CD14-positive monocyte (primary cell): ENCODE results near the gene MAP2K5. TPM values are rescaled to one million over a fixed set of nuclear protein-coding genes. Genes with fewer than 3 reads are reported as not detected.

Experiments
- DNase-seq, 3 donors: peaks; one replicate each; pipeline ENCODE4 v3.0.0-alpha.2; 2011 to 2022
- H2AFZ ChIP-seq: 2 replicates; pipeline ENCODE4 v1.6.0; 2012; ENCODE audit warnings: mild to moderate bottlenecking, low read depth, low read length, inconsistent platforms; ENCODE audit not compliant: insufficient read depth, poor library complexity, severe bottlenecking
- H3K27ac ChIP-seq, 2 donors: 1 replicate in 1 of 2; 2 replicates in 1 of 2; pipeline ENCODE4 v1.5.1; 2012 to 2013; ENCODE audit warnings: low read length in 2 of 2, control low read depth in 1 of 2, inconsistent platforms in 1 of 2, low read depth in 1 of 2, mild to moderate bottlenecking in 1 of 2
- H3K27me3 ChIP-seq, 2 donors: one replicate each; pipeline versions ENCODE4 v1.6.0 to v1.6.1; 2011 to 2013; ENCODE audit warnings: low read length in 2 of 2; ENCODE audit not compliant: control insufficient read depth in 2 of 2, insufficient read depth in 2 of 2
- H3K36me3 ChIP-seq, 2 donors: replicated peaks in 1 of 2; 1 replicate in 1 of 2; 2 replicates in 1 of 2; pipeline versions ENCODE4 v1.5.1 to v1.6.1; 2012 to 2013; ENCODE audit warnings: low read length in 2 of 2, control low read depth in 1 of 2, inconsistent platforms in 1 of 2, mild to moderate bottlenecking in 1 of 2; ENCODE audit not compliant: insufficient read depth in 2 of 2, control insufficient read depth in 1 of 2
- H3K4me1 ChIP-seq, 2 donors: 1 replicate in 1 of 2; 2 replicates in 1 of 2; pipeline versions ENCODE4 v1.5.1 to v1.6.1; 2012 to 2013; ENCODE audit warnings: low read length in 2 of 2, control low read depth in 1 of 2, inconsistent platforms in 1 of 2, mild to moderate bottlenecking in 1 of 2, moderate library complexity in 1 of 2; ENCODE audit not compliant: insufficient read depth in 2 of 2, control insufficient read depth in 1 of 2
- H3K4me2 ChIP-seq: replicated peaks from 2 replicates; pipeline ENCODE3; 2012; ENCODE audit warnings: low read length, moderate library complexity, mild to moderate bottlenecking; ENCODE audit not compliant: poor library complexity, severe bottlenecking; ENCODE audit errors: extremely low read depth
- H3K4me3 ChIP-seq, 3 experiments: fragments of 200-600 bp in 1 of 3; sonication (generic) in 1 of 3; replicated peaks in 1 of 3; 1 replicate in 2 of 3; 2 replicates in 1 of 3; pipeline ENCODE4 v1.5.1; 2011 to 2013; ENCODE audit warnings: low read length in 3 of 3, mild to moderate bottlenecking in 3 of 3, control low read depth in 2 of 3, low read depth in 2 of 3, inconsistent platforms in 1 of 3, moderate library complexity in 1 of 3
- H3K79me2 ChIP-seq: 2 replicates; pipeline ENCODE4 v1.6.0; 2012; ENCODE audit warnings: mild to moderate bottlenecking, control low read depth, inconsistent platforms, low read length, moderate library complexity; ENCODE audit not compliant: insufficient read depth
- H3K9ac ChIP-seq: 2 replicates; pipeline ENCODE4 v1.6.0; 2017; ENCODE audit warnings: low read length, mild to moderate bottlenecking; ENCODE audit not compliant: insufficient read depth, poor library complexity, severe bottlenecking
- H3K9me3 ChIP-seq, 2 donors: replicated peaks in 1 of 2; 1 replicate in 1 of 2; 2 replicates in 1 of 2; pipeline versions ENCODE4 v1.5.1 to v1.6.1; 2012 to 2013; ENCODE audit warnings: low read length in 2 of 2, control low read depth in 1 of 2; ENCODE audit not compliant: control insufficient read depth in 1 of 2, insufficient read depth in 1 of 2
- H4K20me1 ChIP-seq: 2 replicates; pipeline ENCODE4 v1.6.0; 2012; ENCODE audit warnings: mild to moderate bottlenecking, low read length, control low read depth, moderate library complexity; ENCODE audit not compliant: insufficient read depth
- H3K27ac Mint-ChIP-seq, 7 donors: one replicate each; pipeline ENCODE4 v1.8.0; 2020; ENCODE audit warnings: mild to moderate bottlenecking in 7 of 7, mixed read lengths in 7 of 7, moderate library complexity in 6 of 7, inconsistent platforms in 2 of 7
- H3K27me3 Mint-ChIP-seq, 3 donors: one replicate each; pipeline ENCODE4 v1.8.0; 2021 to 2022; ENCODE audit warnings: low read depth in 3 of 3, mild to moderate bottlenecking in 3 of 3, mixed read lengths in 3 of 3, moderate library complexity in 3 of 3, inconsistent platforms in 1 of 3
- H3K36me3 Mint-ChIP-seq, 2 donors: one replicate each; pipeline ENCODE4 v1.8.0; 2020; ENCODE audit warnings: mixed read lengths in 2 of 2, inconsistent platforms in 1 of 2, mild to moderate bottlenecking in 1 of 2
- H3K4me1 Mint-ChIP-seq: one replicate; pipeline ENCODE4 v1.8.0; 2020; ENCODE audit warnings: mild to moderate bottlenecking, mixed read lengths
- H3K4me3 Mint-ChIP-seq, 2 donors: one replicate each; pipeline ENCODE4 v1.8.0; 2020; ENCODE audit warnings: mild to moderate bottlenecking in 2 of 2, mixed read lengths in 2 of 2, moderate library complexity in 1 of 2
- H3K9me3 Mint-ChIP-seq, 7 donors: one replicate each; pipeline ENCODE4 v1.8.0; 2020 to 2022; ENCODE audit warnings: mixed read lengths in 7 of 7, mild to moderate bottlenecking in 6 of 7, moderate library complexity in 6 of 7, inconsistent platforms in 2 of 7
- WGBS: methylation state at CpG from one replicate; pipeline ENCODE4 v1.1.5; 2013; ENCODE audit warnings: missing lambda C conversion rate; ENCODE audit not compliant: insufficient coverage; 5-methylcytosine and 5-hydroxymethylcytosine counted together
- intact Hi-C, 2 donors: fragments of 100-400 bp; cut with micrococcal nuclease; formaldehyde crosslinking; loops; one replicate each; pipeline versions ENCODE4 v1.15.0 to v1.15.1; 2023
- polyA plus RNA-seq, 3 donors: library from polyadenylated mRNA; depleted of rRNA in 1 of 3; unstranded in 2 of 3; stranded (reverse) in 1 of 3; fragments of 300-500 nt in 2 of 3; fragments of >200 nt in 1 of 3; fragmentation: Illumina TruSeq in 2 of 3; gene quantifications; 1 replicate in 2 of 3; 2 replicates in 1 of 3; pipeline ENCODE4 v1.2.3, GENCODE V29; 2012 to 2021
- TF ChIP-seq, protein P1 (sequence below): fragments of 200-600 bp; IDR thresholded peaks from one replicate; pipeline ENCODE4 v1.8.0; 2022; ENCODE audit warnings: antibody characterized with exemption, mild to moderate bottlenecking

Gene MAP2K5
- polyA plus RNA-seq, 3 donors = 10.2 to 11.3 (median 10.6) TPM

DNA sequence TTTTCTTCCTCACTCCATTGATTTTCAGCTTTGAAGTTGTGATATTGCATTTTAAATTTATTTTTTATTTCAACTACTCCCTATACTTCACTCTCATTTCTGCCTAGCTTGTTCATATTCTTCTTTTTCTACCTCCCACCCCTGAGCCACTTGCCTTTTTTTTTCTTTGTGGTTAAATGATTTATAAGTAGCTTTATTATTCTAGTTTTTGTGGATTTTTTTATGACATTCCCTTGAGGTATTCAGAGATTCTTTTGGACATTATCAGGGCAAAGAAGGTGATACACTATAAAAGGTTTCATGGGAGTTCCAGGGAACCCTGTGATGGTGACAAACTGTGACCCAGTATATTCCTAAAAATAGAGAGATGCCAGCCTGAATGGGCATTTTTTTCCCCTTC is 18.3 kb upstream of the MAP2K5 start:
- Mint-ChIP-seq H3K27ac (peak overlapping the region in 1 of 7 donors; percentile 12), H3K9me3 (no peaks in the 10 kb centered on the region), H3K4me1 (peaks cover 23% of the 10 kb centered on the region), H3K36me3 (peaks cover 13 to 14% of the 10 kb centered on the region in 2 donors), H3K4me3 (no peak overlapping the region), H3K27me3 (no peaks in the 10 kb centered on the region)
- H3K4me2 ChIP-seq = no peak overlapping the region
- H3K79me2 ChIP-seq = peaks cover 49% of the 10 kb centered on the region
- intact Hi-C loops = loop anchor here (10.0 kb wide), 1 partner anchor 311 kb away; no protein-coding TSS in a partner anchor
- no peak overlapping the region for H3K9ac ChIP-seq
- TF ChIP-seq, protein P1, sequence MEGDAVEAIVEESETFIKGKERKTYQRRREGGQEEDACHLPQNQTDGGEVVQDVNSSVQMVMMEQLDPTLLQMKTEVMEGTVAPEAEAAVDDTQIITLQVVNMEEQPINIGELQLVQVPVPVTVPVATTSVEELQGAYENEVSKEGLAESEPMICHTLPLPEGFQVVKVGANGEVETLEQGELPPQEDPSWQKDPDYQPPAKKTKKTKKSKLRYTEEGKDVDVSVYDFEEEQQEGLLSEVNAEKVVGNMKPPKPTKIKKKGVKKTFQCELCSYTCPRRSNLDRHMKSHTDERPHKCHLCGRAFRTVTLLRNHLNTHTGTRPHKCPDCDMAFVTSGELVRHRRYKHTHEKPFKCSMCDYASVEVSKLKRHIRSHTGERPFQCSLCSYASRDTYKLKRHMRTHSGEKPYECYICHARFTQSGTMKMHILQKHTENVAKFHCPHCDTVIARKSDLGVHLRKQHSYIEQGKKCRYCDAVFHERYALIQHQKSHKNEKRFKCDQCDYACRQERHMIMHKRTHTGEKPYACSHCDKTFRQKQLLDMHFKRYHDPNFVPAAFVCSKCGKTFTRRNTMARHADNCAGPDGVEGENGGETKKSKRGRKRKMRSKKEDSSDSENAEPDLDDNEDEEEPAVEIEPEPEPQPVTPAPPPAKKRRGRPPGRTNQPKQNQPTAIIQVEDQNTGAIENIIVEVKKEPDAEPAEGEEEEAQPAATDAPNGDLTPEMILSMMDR = no peak
- peaks cover 12 to 35% of the 10 kb centered on the region in 2 donors for H3K36me3 ChIP-seq
- no peaks in the 10 kb centered on the region for H3K9me3 ChIP-seq
- H4K20me1 ChIP-seq = no peaks in the 10 kb centered on the region
- H3K27me3 ChIP-seq = no peaks in the 10 kb centered on the region
- peaks cover 23 to 35% of the 10 kb centered on the region in 2 donors for H3K4me1 ChIP-seq
- no peak overlapping the region for H3K4me3 ChIP-seq
- no peak overlapping the region for H3K27ac ChIP-seq
- no peak overlapping the region for H2AFZ ChIP-seq
- no peak for DNase-seq

DNA sequence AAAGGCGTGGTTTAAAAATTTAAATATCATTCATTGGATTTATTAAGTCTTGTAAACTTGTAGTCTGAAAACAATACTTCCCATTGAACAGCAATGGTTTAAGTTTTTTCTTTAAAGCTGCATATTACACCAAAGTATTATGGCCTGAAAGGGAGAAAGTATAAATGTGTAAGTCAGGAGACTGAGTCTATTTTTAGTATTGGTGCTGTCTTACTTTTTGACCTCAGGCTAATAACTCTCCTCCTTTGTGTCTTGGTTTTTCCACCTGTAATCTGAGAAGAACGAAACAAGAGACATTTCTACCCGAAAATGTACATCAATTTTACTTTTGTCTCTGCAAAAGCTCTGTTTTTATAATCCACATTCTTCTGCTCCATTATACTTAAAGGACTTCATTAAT is 14.0 kb upstream of the MAP2K5 start:
- intact Hi-C loops = loop anchor here (10.0 kb wide), 1 partner anchor 306 kb away; no protein-coding TSS in a partner anchor
- Mint-ChIP-seq H3K4me3 (no peak overlapping the region), H3K27ac (no peak overlapping the region), H3K9me3 (no peaks in the 10 kb centered on the region), H3K27me3 (no peaks in the 10 kb centered on the region), H3K36me3 (peaks cover 14 to 17% of the 10 kb centered on the region in 2 donors), H3K4me1 (peaks cover 12% of the 10 kb centered on the region)
- H3K4me3 ChIP-seq = no peak overlapping the region
- H3K9ac ChIP-seq = no peak overlapping the region
- TF ChIP-seq, protein P1 = no peak
- no peaks in the 10 kb centered on the region for H3K27me3 ChIP-seq
- no CpG with 5 or more reads among the region's 3 CpGs for WGBS
- DNase-seq = no peak
- no peak overlapping the region for H3K27ac ChIP-seq
- no peak overlapping the region for H2AFZ ChIP-seq
- H3K4me2 ChIP-seq = no peak overlapping the region
- no peaks in the 10 kb centered on the region for H4K20me1 ChIP-seq
- no peaks in the 10 kb centered on the region for H3K9me3 ChIP-seq
- peaks cover 15 to 42% of the 10 kb centered on the region in 2 donors for H3K36me3 ChIP-seq
- peaks cover 28% of the 10 kb centered on the region for H3K79me2 ChIP-seq
- H3K4me1 ChIP-seq = peaks cover 4 to 9% of the 10 kb centered on the region in 2 donors
